ENCODE results near the gene ZGLP1. TPM values are rescaled to one million over a fixed set of nuclear protein-coding genes. Genes with fewer than 3 reads are reported as not detected.

Gene ZGLP1
- total RNA-seq, 2 experiments from 2014 or later, result 0.85 to 2.0 TPM

Other genes starting within 250 kb of the ZGLP1 start
- gene SHFL, start 223.5 kb downstream of the ZGLP1 start, total RNA-seq, result 10 to 100 TPM; 53.5 to 62.9 TPM
- gene ANGPTL6, start 207.1 kb downstream of the ZGLP1 start, total RNA-seq, result 10 to 100 TPM; 11.8 to 12.4 TPM
- 100 to 1,000 TPM in 1 of 2 experiments, 10 to 100 TPM in 1; 99.2 to 107 TPM for gene PPAN, start 203.5 kb downstream of the ZGLP1 start, total RNA-seq
- 10 to 100 TPM; 28.4 to 29.6 TPM for gene P2RY11, start 198.1 kb downstream of the ZGLP1 start, total RNA-seq
- gene EIF3G, start 189.9 kb downstream of the ZGLP1 start, total RNA-seq, result 100 to 1,000 TPM; 218 to 245 TPM
- gene DNMT1, start 114.9 kb downstream of the ZGLP1 start, total RNA-seq, result 100 to 1,000 TPM; 356 to 357 TPM
- gene S1PR2, start 78.5 kb downstream of the ZGLP1 start, total RNA-seq, result 1 to 10 TPM; 9.4 to 9.8 TPM
- gene MRPL4, start 57.6 kb downstream of the ZGLP1 start, total RNA-seq, result 100 to 1,000 TPM; 106 to 115 TPM
- 10 to 100 TPM; 45.2 to 46.4 TPM for gene ICAM1, start 38.7 kb downstream of the ZGLP1 start, total RNA-seq
- under 1 TPM; 0.34 to 0.59 TPM for gene ICAM4, start 22.9 kb downstream of the ZGLP1 start, total RNA-seq
- gene ICAM5, start 19.9 kb downstream of the ZGLP1 start, total RNA-seq, result 1 to 10 TPM; 1.1 to 1.3 TPM
- gene FDX2, start 6.2 kb upstream of the ZGLP1 start, total RNA-seq, result 10 to 100 TPM in 1 of 2 experiments, 1 to 10 TPM in 1; 9.9 to 12.2 TPM
- gene RAVER1, start 23.7 kb upstream of the ZGLP1 start, total RNA-seq, result 10 to 100 TPM; 81.5 to 85.0 TPM
- gene ICAM3, start 29.8 kb upstream of the ZGLP1 start, total RNA-seq, result 100 to 1,000 TPM; 125 to 132 TPM
- 100 to 1,000 TPM; 168 to 186 TPM for gene TYK2, start 70.8 kb upstream of the ZGLP1 start, total RNA-seq
- 100 to 1,000 TPM; 189 to 207 TPM for gene CDC37, start 93.7 kb upstream of the ZGLP1 start, total RNA-seq
- 10 to 100 TPM; 15.7 to 17.5 TPM for gene PDE4A, start 110.7 kb upstream of the ZGLP1 start, total RNA-seq
- 10 to 100 TPM; 68.0 to 71.0 TPM for gene KEAP1, start 193.5 kb upstream of the ZGLP1 start, total RNA-seq
- gene S1PR5, start 207.6 kb upstream of the ZGLP1 start, total RNA-seq, result under 1 TPM; 0.12 to 0.40 TPM
- gene ATG4D, start 234.1 kb upstream of the ZGLP1 start, total RNA-seq, result 10 to 100 TPM; 23.8 to 26.7 TPM